ENCODE results near the gene LGALS9B. TPM values are rescaled to one million over a fixed set of nuclear protein-coding genes. Genes with fewer than 3 reads are reported as not detected.
"Not testable (repeated sequence)": the region's sequence is repeated elsewhere in the genome, so short reads cannot be mapped to it uniquely, and the experiment has no call there.

LGALS9B gene
- total and polyA plus RNA-seq, 2 of the 4 experiments (the other 2 are of a cell fraction) = not detected

DNA sequence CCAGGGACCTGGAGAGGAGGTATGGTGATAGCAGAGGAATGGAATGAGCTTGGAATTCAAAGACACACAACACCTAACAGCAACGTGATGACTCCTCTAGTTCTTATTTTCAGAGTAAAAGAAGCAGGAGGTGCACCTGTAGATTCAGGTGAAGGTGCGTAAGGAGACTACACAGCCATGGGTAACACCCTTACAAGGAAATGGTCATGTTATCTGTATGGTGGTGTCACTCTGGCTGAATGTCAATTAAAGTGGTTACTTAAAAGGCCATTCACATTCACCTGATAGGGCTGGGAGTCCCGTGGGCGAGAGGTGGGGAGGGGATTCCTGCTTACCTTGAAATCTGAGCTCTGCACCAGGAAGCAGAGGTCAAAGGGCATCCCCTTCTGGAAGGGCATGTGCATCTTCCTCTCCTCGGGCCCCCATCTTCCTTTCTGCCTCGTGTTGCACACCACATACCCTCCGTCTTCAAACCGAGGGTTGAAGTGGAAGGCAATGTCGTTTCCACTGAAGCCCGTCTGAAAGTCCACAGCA, 9.4 kb downstream of the LGALS9B start:
- H3K56ac ChIP-seq (ENCODE audit: extremely low read depth, insufficient read depth, low read length); H3K27ac ChIP-seq (ENCODE audit: insufficient read depth, low read length); H3K36me3 ChIP-seq (ENCODE audit: control insufficient read depth, insufficient read depth, low read length); H2BK5ac ChIP-seq (ENCODE audit: low read depth, low read length, poor library complexity, severe bottlenecking); H3K4me2 ChIP-seq (ENCODE audit: low read depth, low read length); H3K4ac ChIP-seq (ENCODE audit: low read depth, low read length); intact Hi-C loops (cut with micrococcal nuclease); H3K14ac ChIP-seq (replicated peaks; ENCODE audit: low read depth, low read length); DNase-seq; H2BK120ac ChIP-seq (ENCODE audit: low read depth, low read length); H2AK5ac ChIP-seq (ENCODE audit: low read depth, low read length); in situ Hi-C loops (cut with MboI; ENCODE audit: low sequenced_read_pairs); H3K9me1 ChIP-seq (ENCODE audit: insufficient read depth, low read length); H2BK20ac ChIP-seq (ENCODE audit: low read depth, low read length); H4K8ac ChIP-seq (ENCODE audit: low read depth in 2 of 2, low read length in 2 of 2); BruUV-seq (replicated peaks); CTCF ChIA-PET; dilution Hi-C loops (cut with HindIII; ENCODE audit: low sequenced_read_pairs, unreplicated experiment); H4K20me1 ChIP-seq (ENCODE audit: insufficient read depth, low read length); H2AK9ac ChIP-seq (replicated peaks; ENCODE audit: low read depth, low read length, poor library complexity); H3K9ac ChIP-seq (ENCODE audit: low read depth, low read length); POLR2A ChIA-PET (ENCODE audit: unreplicated experiment); H3K27me3 ChIP-seq (ENCODE audit: control insufficient read depth, insufficient read depth, low read length); H4K91ac ChIP-seq (ENCODE audit: insufficient read depth, low read depth, low read length); H3K4me1 ChIP-seq (ENCODE audit: control insufficient read depth, insufficient read depth, low read length); H2AFZ ChIP-seq (replicated peaks; ENCODE audit: low read length, poor library complexity); H2BK15ac ChIP-seq (ENCODE audit: low read depth, low read length); H3K18ac ChIP-seq (ENCODE audit: low read depth, low read length); H4K5ac ChIP-seq (ENCODE audit: low read depth, low read length); H3K79me1 ChIP-seq (ENCODE audit: low read depth in 1 of 2, low read length in 2 of 2); ATAC-seq (ENCODE audit: low read depth); H3K9me3 ChIP-seq (ENCODE audit: control insufficient read depth, insufficient read depth, low read length); H3K23ac ChIP-seq (ENCODE audit: low read depth, low read length); H3K4me3 ChIP-seq (ENCODE audit: insufficient read depth, low read depth, low read length): not testable (repeated sequence)
- WGBS, 2 experiments (ENCODE audit: extremely low coverage in 2 of 2, insufficient read length in 1 of 2) = no CpG with 5 or more reads among the region's 10 CpGs

DNA sequence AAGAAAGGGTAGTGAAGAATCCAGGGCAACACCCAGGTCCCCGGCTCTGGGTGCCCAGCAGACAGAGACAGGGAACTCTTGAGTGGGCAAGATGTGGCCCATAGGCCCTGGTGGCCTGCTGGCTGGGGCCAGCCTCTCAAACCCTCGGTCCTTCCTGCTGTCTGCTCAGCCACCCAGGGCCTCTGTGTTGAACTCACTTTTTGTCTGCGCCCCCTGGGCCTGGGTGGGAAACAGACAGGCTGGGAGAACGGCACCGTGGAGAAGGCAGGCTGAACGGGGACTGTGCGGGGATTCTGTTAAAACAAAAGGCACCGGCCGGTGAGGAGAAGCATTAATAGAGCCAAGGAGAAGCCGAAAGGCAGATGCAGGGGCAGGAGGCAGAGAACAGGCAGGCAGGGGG, 12.2 kb downstream of the LGALS9B start:
- H3K36me3 ChIP-seq (ENCODE audit: control insufficient read depth, insufficient read depth, low read length); H2BK20ac ChIP-seq (ENCODE audit: low read depth, low read length); H3K9me3 ChIP-seq (ENCODE audit: control insufficient read depth, insufficient read depth, low read length); DNase-seq; H4K91ac ChIP-seq (ENCODE audit: insufficient read depth, low read depth, low read length); H2BK120ac ChIP-seq (ENCODE audit: low read depth, low read length); ATAC-seq (ENCODE audit: low read depth); H3K4me2 ChIP-seq (ENCODE audit: low read depth, low read length); H4K8ac ChIP-seq (ENCODE audit: low read depth in 2 of 2, low read length in 2 of 2); H3K4ac ChIP-seq (ENCODE audit: low read depth, low read length); CTCF ChIA-PET; dilution Hi-C loops (cut with HindIII; ENCODE audit: low sequenced_read_pairs, unreplicated experiment); H3K9ac ChIP-seq (ENCODE audit: low read depth, low read length); H3K4me1 ChIP-seq (ENCODE audit: control insufficient read depth, insufficient read depth, low read length); H3K4me3 ChIP-seq (ENCODE audit: insufficient read depth, low read depth, low read length); H2AK5ac ChIP-seq (ENCODE audit: low read depth, low read length); H2AFZ ChIP-seq (replicated peaks; ENCODE audit: low read length, poor library complexity); intact Hi-C loops (cut with micrococcal nuclease); H3K14ac ChIP-seq (replicated peaks; ENCODE audit: low read depth, low read length); H3K9me1 ChIP-seq (ENCODE audit: insufficient read depth, low read length); H2AK9ac ChIP-seq (replicated peaks; ENCODE audit: low read depth, low read length, poor library complexity); BruUV-seq (replicated peaks); H3K79me1 ChIP-seq (ENCODE audit: low read depth in 1 of 2, low read length in 2 of 2); H3K27ac ChIP-seq (ENCODE audit: insufficient read depth, low read length); H3K56ac ChIP-seq (ENCODE audit: extremely low read depth, insufficient read depth, low read length); H4K20me1 ChIP-seq (ENCODE audit: insufficient read depth, low read length); H4K5ac ChIP-seq (ENCODE audit: low read depth, low read length); H3K23ac ChIP-seq (ENCODE audit: low read depth, low read length); H2BK15ac ChIP-seq (ENCODE audit: low read depth, low read length); POLR2A ChIA-PET (ENCODE audit: unreplicated experiment); H3K27me3 ChIP-seq (ENCODE audit: control insufficient read depth, insufficient read depth, low read length); H2BK5ac ChIP-seq (ENCODE audit: low read depth, low read length, poor library complexity, severe bottlenecking); in situ Hi-C loops (cut with MboI; ENCODE audit: low sequenced_read_pairs); H3K18ac ChIP-seq (ENCODE audit: low read depth, low read length): not testable (repeated sequence)
- no CpG with 5 or more reads among the region's 10 CpGs for WGBS, 2 experiments (ENCODE audit: extremely low coverage in 2 of 2, insufficient read length in 1 of 2)

Data from IMR-90 (cell line).